ENCODE measurements around the gene DIPK1B. TPM values are rescaled to one million over a fixed set of nuclear protein-coding genes. Genes with fewer than 3 reads are reported as not detected.

DIPK1B gene
- total RNA-seq, 1 experiment from 2014 or later = 45.4 TPM

DNA sequence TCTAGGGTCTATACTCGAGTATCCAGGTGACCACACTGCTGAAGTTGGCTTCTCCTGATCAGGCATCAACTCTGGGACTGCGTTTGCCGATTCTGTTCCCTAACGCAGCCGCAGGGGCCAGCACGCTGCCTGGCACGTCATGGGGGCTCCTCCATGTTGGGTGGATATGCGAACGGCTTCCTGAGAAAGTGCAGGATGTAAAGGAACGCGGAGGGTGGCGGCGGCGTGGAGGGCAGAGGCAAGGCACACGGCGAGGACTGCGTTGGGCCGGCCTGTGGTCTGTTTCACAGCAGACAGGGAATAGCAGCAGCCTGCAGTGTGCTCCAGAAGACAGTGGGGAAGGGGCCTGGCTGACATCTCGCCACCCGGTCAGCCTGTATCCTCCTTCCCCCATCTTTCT, 26.6 kb downstream of the DIPK1B start:
- no peak for ATAC-seq
- peaks cover 3% of the 10 kb centered on the region; the same call in 1 of the 2 replicates for H3K9me3 Mint-ChIP-seq
- CTCF ChIA-PET = no interaction called here

DNA sequence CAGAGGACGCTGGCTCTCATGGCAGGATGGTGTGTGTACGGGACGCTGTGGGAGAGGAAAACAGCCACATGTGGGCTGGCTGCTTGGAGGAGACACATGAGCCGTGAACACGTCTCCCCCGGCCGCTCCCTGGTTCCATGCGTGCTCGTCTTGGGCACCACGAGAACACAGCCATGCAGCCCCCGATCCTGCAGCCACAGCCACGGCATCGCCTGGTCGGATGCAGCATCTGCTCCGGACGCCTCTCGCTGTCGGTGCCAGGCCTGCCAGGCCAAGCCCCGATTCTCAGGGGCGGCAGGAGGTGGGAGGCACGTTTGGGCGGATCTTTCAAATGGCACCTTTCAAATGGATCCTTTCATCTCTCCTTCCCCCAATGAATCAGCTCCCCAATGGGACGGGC, 27.1 kb downstream of the DIPK1B start:
- POLR2A ChIA-PET = no interaction called here
- no peak for TF ChIP-seq ZNF263 (CRISPR knock-in tag; IDR thresholded peaks at IDR 0.05; ENCODE audit: low read depth)
- TF ChIP-seq, protein P1, sequence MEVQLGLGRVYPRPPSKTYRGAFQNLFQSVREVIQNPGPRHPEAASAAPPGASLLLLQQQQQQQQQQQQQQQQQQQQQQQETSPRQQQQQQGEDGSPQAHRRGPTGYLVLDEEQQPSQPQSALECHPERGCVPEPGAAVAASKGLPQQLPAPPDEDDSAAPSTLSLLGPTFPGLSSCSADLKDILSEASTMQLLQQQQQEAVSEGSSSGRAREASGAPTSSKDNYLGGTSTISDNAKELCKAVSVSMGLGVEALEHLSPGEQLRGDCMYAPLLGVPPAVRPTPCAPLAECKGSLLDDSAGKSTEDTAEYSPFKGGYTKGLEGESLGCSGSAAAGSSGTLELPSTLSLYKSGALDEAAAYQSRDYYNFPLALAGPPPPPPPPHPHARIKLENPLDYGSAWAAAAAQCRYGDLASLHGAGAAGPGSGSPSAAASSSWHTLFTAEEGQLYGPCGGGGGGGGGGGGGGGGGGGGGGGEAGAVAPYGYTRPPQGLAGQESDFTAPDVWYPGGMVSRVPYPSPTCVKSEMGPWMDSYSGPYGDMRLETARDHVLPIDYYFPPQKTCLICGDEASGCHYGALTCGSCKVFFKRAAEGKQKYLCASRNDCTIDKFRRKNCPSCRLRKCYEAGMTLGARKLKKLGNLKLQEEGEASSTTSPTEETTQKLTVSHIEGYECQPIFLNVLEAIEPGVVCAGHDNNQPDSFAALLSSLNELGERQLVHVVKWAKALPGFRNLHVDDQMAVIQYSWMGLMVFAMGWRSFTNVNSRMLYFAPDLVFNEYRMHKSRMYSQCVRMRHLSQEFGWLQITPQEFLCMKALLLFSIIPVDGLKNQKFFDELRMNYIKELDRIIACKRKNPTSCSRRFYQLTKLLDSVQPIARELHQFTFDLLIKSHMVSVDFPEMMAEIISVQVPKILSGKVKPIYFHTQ (CRISPR knock-in tag; IDR thresholded peaks at IDR 0.05) = no peak
- TF ChIP-seq, protein P2, sequence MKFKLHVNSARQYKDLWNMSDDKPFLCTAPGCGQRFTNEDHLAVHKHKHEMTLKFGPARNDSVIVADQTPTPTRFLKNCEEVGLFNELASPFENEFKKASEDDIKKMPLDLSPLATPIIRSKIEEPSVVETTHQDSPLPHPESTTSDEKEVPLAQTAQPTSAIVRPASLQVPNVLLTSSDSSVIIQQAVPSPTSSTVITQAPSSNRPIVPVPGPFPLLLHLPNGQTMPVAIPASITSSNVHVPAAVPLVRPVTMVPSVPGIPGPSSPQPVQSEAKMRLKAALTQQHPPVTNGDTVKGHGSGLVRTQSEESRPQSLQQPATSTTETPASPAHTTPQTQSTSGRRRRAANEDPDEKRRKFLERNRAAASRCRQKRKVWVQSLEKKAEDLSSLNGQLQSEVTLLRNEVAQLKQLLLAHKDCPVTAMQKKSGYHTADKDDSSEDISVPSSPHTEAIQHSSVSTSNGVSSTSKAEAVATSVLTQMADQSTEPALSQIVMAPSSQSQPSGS (CRISPR knock-in tag; IDR thresholded peaks at IDR 0.05; ENCODE audit: borderline replicate concordance, low read depth) = no peak
- no peak for TF ChIP-seq NR1H2 (CRISPR knock-in tag; IDR thresholded peaks at IDR 0.05)
- no peak for TF ChIP-seq ATF1 (CRISPR knock-in tag; IDR thresholded peaks at IDR 0.05)
- TF ChIP-seq, protein P3, sequence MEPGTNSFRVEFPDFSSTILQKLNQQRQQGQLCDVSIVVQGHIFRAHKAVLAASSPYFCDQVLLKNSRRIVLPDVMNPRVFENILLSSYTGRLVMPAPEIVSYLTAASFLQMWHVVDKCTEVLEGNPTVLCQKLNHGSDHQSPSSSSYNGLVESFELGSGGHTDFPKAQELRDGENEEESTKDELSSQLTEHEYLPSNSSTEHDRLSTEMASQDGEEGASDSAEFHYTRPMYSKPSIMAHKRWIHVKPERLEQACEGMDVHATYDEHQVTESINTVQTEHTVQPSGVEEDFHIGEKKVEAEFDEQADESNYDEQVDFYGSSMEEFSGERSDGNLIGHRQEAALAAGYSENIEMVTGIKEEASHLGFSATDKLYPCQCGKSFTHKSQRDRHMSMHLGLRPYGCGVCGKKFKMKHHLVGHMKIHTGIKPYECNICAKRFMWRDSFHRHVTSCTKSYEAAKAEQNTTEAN (CRISPR knock-in tag; IDR thresholded peaks at IDR 0.05) = no peak
- TF ChIP-seq, protein P4, sequence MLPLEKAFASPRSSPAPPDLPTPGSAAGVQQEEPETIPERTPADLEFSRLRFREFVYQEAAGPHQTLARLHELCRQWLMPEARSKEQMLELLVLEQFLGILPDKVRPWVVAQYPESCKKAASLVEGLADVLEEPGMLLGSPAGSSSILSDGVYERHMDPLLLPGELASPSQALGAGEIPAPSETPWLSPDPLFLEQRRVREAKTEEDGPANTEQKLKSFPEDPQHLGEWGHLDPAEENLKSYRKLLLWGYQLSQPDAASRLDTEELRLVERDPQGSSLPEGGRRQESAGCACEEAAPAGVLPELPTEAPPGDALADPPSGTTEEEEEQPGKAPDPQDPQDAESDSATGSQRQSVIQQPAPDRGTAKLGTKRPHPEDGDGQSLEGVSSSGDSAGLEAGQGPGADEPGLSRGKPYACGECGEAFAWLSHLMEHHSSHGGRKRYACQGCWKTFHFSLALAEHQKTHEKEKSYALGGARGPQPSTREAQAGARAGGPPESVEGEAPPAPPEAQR (CRISPR knock-in tag; IDR thresholded peaks at IDR 0.05) = no peak
- TF ChIP-seq RELA (CRISPR knock-in tag; IDR thresholded peaks at IDR 0.05; ENCODE audit: borderline replicate concordance) = no peak
- no peak for TF ChIP-seq FOXP1 (CRISPR knock-in tag; IDR thresholded peaks at IDR 0.05; ENCODE audit: borderline replicate concordance)
- TF ChIP-seq CREM (CRISPR knock-in tag; IDR thresholded peaks at IDR 0.05) = no peak
- no peak for TF ChIP-seq ELF4 (CRISPR knock-in tag; IDR thresholded peaks at IDR 0.05; ENCODE audit: low read depth)
- TF ChIP-seq JAZF1 (CRISPR knock-in tag; IDR thresholded peaks at IDR 0.05) = no peak

More for the DNA sequence above, 26.6 kb downstream of the DIPK1B start:
- POLR2A ChIA-PET = no interaction called here
- Mint-ChIP-seq H3K4me3 (no peak overlapping the region), H3K27me3 (ENCODE audit: low read depth) (no peaks in the 10 kb centered on the region), H3K36me3 (no peaks in the 10 kb centered on the region), H3K27ac (no peak overlapping the region; the same call in 1 of the 2 replicates), H3K4me1 (no peaks in the 10 kb centered on the region; the same call in none of the 2 replicates)
- TF ChIP-seq, protein P5, sequence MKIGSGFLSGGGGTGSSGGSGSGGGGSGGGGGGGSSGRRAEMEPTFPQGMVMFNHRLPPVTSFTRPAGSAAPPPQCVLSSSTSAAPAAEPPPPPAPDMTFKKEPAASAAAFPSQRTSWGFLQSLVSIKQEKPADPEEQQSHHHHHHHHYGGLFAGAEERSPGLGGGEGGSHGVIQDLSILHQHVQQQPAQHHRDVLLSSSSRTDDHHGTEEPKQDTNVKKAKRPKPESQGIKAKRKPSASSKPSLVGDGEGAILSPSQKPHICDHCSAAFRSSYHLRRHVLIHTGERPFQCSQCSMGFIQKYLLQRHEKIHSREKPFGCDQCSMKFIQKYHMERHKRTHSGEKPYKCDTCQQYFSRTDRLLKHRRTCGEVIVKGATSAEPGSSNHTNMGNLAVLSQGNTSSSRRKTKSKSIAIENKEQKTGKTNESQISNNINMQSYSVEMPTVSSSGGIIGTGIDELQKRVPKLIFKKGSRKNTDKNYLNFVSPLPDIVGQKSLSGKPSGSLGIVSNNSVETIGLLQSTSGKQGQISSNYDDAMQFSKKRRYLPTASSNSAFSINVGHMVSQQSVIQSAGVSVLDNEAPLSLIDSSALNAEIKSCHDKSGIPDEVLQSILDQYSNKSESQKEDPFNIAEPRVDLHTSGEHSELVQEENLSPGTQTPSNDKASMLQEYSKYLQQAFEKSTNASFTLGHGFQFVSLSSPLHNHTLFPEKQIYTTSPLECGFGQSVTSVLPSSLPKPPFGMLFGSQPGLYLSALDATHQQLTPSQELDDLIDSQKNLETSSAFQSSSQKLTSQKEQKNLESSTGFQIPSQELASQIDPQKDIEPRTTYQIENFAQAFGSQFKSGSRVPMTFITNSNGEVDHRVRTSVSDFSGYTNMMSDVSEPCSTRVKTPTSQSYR (CRISPR knock-in tag; IDR thresholded peaks at IDR 0.05) = no peak
- TF ChIP-seq ELF4 (CRISPR knock-in tag; IDR thresholded peaks at IDR 0.05; ENCODE audit: low read depth) (no peak), ZNF219 (CRISPR knock-in tag; IDR thresholded peaks at IDR 0.05; ENCODE audit: borderline replicate concordance) (no peak), RORB (CRISPR knock-in tag; IDR thresholded peaks at IDR 0.05) (no peak), FOXP1 (CRISPR knock-in tag; IDR thresholded peaks at IDR 0.05; ENCODE audit: borderline replicate concordance) (no peak), OVOL2 (CRISPR knock-in tag; IDR thresholded peaks at IDR 0.05; ENCODE audit: borderline replicate concordance) (no peak), TP53 (CRISPR knock-in tag; IDR thresholded peaks at IDR 0.05) (no peak), EMX1 (CRISPR knock-in tag; IDR thresholded peaks at IDR 0.05) (no peak)
- TF ChIP-seq, protein P6, sequence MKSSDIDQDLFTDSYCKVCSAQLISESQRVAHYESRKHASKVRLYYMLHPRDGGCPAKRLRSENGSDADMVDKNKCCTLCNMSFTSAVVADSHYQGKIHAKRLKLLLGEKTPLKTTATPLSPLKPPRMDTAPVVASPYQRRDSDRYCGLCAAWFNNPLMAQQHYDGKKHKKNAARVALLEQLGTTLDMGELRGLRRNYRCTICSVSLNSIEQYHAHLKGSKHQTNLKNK (CRISPR knock-in tag; IDR thresholded peaks at IDR 0.05) = no peak
- TF ChIP-seq, protein P7, sequence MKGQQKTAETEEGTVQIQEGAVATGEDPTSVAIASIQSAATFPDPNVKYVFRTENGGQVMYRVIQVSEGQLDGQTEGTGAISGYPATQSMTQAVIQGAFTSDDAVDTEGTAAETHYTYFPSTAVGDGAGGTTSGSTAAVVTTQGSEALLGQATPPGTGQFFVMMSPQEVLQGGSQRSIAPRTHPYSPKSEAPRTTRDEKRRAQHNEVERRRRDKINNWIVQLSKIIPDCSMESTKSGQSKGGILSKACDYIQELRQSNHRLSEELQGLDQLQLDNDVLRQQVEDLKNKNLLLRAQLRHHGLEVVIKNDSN (CRISPR knock-in tag; IDR thresholded peaks at IDR 0.05) = no peak
- TF ChIP-seq, protein P8, sequence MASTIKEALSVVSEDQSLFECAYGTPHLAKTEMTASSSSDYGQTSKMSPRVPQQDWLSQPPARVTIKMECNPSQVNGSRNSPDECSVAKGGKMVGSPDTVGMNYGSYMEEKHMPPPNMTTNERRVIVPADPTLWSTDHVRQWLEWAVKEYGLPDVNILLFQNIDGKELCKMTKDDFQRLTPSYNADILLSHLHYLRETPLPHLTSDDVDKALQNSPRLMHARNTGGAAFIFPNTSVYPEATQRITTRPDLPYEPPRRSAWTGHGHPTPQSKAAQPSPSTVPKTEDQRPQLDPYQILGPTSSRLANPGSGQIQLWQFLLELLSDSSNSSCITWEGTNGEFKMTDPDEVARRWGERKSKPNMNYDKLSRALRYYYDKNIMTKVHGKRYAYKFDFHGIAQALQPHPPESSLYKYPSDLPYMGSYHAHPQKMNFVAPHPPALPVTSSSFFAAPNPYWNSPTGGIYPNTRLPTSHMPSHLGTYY (CRISPR knock-in tag; IDR thresholded peaks at IDR 0.05) = no peak
- no peak for DNase-seq (ENCODE audit: low spot score)

More for the DNA sequence above, 27.1 kb downstream of the DIPK1B start:
- Mint-ChIP-seq H3K36me3 (no peaks in the 10 kb centered on the region), H3K4me3 (no peak overlapping the region), H3K4me1 (no peaks in the 10 kb centered on the region; the same call in none of the 2 replicates), H3K27me3 (ENCODE audit: low read depth) (no peaks in the 10 kb centered on the region), H3K9me3 (peaks cover 3% of the 10 kb centered on the region; the same call in 1 of the 2 replicates), H3K27ac (no peak overlapping the region; the same call in 1 of the 2 replicates)
- CTCF ChIA-PET = interaction anchor here (0.8 kb wide), 2 partner anchors 10 to 24 kb away, joined by 3 read pairs; no protein-coding TSS in a partner anchor
- no peak for DNase-seq (ENCODE audit: low spot score)
- ATAC-seq = no peak
